Karpas-422 (cell line): ENCODE results near the gene KCNG2. TPM values are rescaled to one million over a fixed set of nuclear protein-coding genes. Genes with fewer than 3 reads are reported as not detected.
"Not testable (repeated sequence)": the region's sequence is repeated elsewhere in the genome, so short reads cannot be mapped to it uniquely, and the experiment has no call there.

Experiments
- DNase-seq: peaks from one replicate; pipeline ENCODE4 v3.0.0-alpha.2; 2015
- H2AFZ ChIP-seq: fragments of 200-600 bp; sonication (generic); 2 replicates; pipeline ENCODE4 v1.6.1; 2014; ENCODE audit warnings: antibody characterized with exemption, low read length, mixed read lengths
- H3K27ac ChIP-seq: fragments of 200-600 bp; sonication (generic); 2 replicates; pipeline ENCODE4 v1.5.1; 2014; ENCODE audit warnings: mild to moderate bottlenecking, low read length, moderate library complexity
- H3K27me3 ChIP-seq: fragments of 200-600 bp; sonication (generic); 2 replicates; pipeline ENCODE4 v1.6.1; 2014; ENCODE audit warnings: low read length, mixed read lengths
- H3K36me3 ChIP-seq: fragments of 200-600 bp; sonication (generic); 2 replicates; pipeline ENCODE4 v1.6.1; 2014; ENCODE audit warnings: low read length, mixed read lengths; ENCODE audit not compliant: insufficient read depth
- H3K4me1 ChIP-seq: fragments of 200-600 bp; sonication (generic); 2 replicates; pipeline ENCODE4 v1.6.1; 2014; ENCODE audit warnings: mild to moderate bottlenecking, low read length, mixed read lengths
- H3K4me2 ChIP-seq: fragments of 200-600 bp; sonication (generic); 2 replicates; pipeline ENCODE4 v1.6.1; 2014; ENCODE audit warnings: low read length, low read depth, mild to moderate bottlenecking; ENCODE audit not compliant: poor library complexity, severe bottlenecking
- H3K4me3 ChIP-seq: fragments of 200-600 bp; sonication (generic); 2 replicates; pipeline ENCODE4 v1.5.1; 2014; ENCODE audit warnings: mild to moderate bottlenecking, antibody characterized with exemption, low read length, mixed read lengths
- H3K79me2 ChIP-seq: fragments of 200-600 bp; sonication (generic); 2 replicates; pipeline ENCODE4 v1.6.1; 2014; ENCODE audit warnings: mild to moderate bottlenecking, low read length, mixed read lengths
- H3K9ac ChIP-seq: fragments of 200-600 bp; sonication (generic); 2 replicates; pipeline ENCODE4 v1.6.0; 2014; ENCODE audit warnings: low read length
- H3K9me2 ChIP-seq: fragments of 200-600 bp; sonication (generic), shearing (Covaris generic); replicated peaks from 2 replicates; pipeline ENCODE4 v1.6.0; 2014; ENCODE audit warnings: mild to moderate bottlenecking, low read length, moderate library complexity; ENCODE audit not compliant: insufficient read depth
- H3K9me3 ChIP-seq: fragments of 300-700, 200-600 bp; sonication (generic); 2 replicates; pipeline ENCODE4 v1.6.1; 2014; ENCODE audit warnings: low read length, mixed read lengths
- H4K20me1 ChIP-seq: fragments of 200-600 bp; sonication (generic); 2 replicates; pipeline ENCODE4 v1.6.1; 2014; ENCODE audit warnings: mild to moderate bottlenecking, antibody characterized with exemption, low read length, low read depth; ENCODE audit not compliant: insufficient read depth
- total RNA-seq: library from RNA; depleted of rRNA; stranded (reverse); fragments of >200 nt; shearing (Covaris generic); gene quantifications from 2 replicates; pipeline ENCODE4 v1.2.3, GENCODE V29; 2014; ENCODE audit warnings: low replicate concordance; rRNA removed

KCNG2 gene, protein sequence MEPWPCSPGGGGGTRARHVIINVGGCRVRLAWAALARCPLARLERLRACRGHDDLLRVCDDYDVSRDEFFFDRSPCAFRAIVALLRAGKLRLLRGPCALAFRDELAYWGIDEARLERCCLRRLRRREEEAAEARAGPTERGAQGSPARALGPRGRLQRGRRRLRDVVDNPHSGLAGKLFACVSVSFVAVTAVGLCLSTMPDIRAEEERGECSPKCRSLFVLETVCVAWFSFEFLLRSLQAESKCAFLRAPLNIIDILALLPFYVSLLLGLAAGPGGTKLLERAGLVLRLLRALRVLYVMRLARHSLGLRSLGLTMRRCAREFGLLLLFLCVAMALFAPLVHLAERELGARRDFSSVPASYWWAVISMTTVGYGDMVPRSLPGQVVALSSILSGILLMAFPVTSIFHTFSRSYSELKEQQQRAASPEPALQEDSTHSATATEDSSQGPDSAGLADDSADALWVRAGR
- total RNA-seq: not detected in 2 replicates

DNA sequence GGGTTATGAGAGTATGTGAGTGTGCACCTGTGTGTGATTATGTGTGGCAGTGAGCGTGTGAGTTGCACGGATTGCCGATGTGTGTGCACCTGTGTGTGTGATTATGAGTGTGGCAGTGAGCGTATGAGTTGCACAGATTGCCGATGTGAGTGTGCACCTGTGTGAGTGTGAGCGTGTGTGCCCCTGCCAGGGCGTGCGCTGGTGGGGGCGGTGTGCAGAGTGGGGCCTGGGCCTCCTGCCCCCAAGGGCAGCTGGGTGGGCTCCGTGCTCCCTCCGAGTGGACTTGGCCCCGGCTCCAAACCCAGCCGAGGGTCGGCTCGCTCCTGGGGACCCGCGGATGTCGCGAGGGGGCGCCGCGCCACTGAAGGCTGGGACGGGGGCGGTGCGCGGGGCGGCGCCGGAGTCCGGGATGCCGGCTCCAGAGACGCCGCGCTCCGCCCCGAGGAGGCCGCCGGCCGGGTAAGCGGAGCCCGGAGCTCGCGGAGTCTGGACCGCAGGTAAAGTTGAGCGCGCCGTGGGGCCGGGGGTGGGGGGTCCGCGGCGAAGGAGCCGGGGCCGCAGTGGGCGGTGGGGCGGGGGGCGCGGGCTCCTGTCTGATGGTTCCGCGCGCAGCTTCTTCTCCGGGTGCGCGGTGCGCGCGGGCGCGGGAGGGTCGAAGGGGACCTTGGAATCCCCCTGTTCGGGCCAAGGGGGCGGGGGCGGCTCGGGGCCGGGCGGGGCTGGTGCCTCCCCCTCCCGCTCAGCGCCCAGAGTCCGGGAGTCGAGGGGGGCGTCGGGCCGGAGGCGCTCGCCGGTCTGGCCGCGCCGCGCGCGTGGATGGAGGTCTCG is at the start of gene KCNG2:
TSS of gene KCNG2 (plus strand) at position 421 of the 828 bp plus-strand sequence. CDS start 65,730 bp downstream, outside the sequence.
- H3K9ac ChIP-seq: no peak within 1 kb of the TSS
- no peak for DNase-seq
- H3K27me3 ChIP-seq: no peaks in the 10 kb centered on the region
- H3K9me2 ChIP-seq: no peaks in the 10 kb centered on the region
- no peak within 1 kb of the TSS for H3K4me3 ChIP-seq
- no peak within 1 kb of the TSS for H3K4me2 ChIP-seq
- no peaks in the 10 kb centered on the region for H3K36me3 ChIP-seq
- H4K20me1 ChIP-seq: no peaks in the 10 kb centered on the region
- H3K79me2 ChIP-seq: no peaks in the 10 kb centered on the region
- H3K4me1 ChIP-seq: no peaks in the 10 kb centered on the region
- H3K27ac ChIP-seq: no peak within 1 kb of the TSS
- H2AFZ ChIP-seq: no peak within 1 kb of the TSS
- H3K9me3 ChIP-seq: no peaks in the 10 kb centered on the region

- Histone ChIP-seq H3K9me2 (no peaks in the 10 kb centered on the region), H3K9ac (no peak overlapping the region), H4K20me1 (0 out of 2 replicates have a peak, but pooled peaks cover 8% of the 10 kb centered on the region), H3K79me2 (no peaks in the 10 kb centered on the region), H3K27ac (no peak overlapping the region), H3K36me3 (peaks cover 5% of the 10 kb centered on the region; the same call in 1 of the 2 replicates), H3K4me2 (no peak overlapping the region), H3K4me3 (no peak overlapping the region), H3K4me1 (no peaks in the 10 kb centered on the region), H3K27me3 (no peaks in the 10 kb centered on the region), H2AFZ (no peak overlapping the region), H3K9me3 (no peaks in the 10 kb centered on the region)
- no peak for DNase-seq
Observed at GRCh38 chr18:79748321-79749180, 49.2 kb upstream of the KCNG2 start.

GRCh38 chr18:79749251-79750191 is 48.2 kb upstream of the KCNG2 start:
- Histone ChIP-seq H3K27me3 (no peaks in the 10 kb centered on the region), H3K36me3 (peaks cover 8% of the 10 kb centered on the region; the same call in 1 of the 2 replicates), H3K9me2 (no peaks in the 10 kb centered on the region), H3K4me3 (no peak overlapping the region), H3K4me2 (no peak overlapping the region), H3K9me3 (no peaks in the 10 kb centered on the region), H3K79me2 (no peaks in the 10 kb centered on the region), H3K9ac (no peak overlapping the region), H4K20me1 (0 out of 2 replicates have a peak, but pooled peaks cover 8% of the 10 kb centered on the region), H3K4me1 (no peaks in the 10 kb centered on the region), H3K27ac (no peak overlapping the region), H2AFZ (no peak overlapping the region)
- DNase-seq: no peak

DNA sequence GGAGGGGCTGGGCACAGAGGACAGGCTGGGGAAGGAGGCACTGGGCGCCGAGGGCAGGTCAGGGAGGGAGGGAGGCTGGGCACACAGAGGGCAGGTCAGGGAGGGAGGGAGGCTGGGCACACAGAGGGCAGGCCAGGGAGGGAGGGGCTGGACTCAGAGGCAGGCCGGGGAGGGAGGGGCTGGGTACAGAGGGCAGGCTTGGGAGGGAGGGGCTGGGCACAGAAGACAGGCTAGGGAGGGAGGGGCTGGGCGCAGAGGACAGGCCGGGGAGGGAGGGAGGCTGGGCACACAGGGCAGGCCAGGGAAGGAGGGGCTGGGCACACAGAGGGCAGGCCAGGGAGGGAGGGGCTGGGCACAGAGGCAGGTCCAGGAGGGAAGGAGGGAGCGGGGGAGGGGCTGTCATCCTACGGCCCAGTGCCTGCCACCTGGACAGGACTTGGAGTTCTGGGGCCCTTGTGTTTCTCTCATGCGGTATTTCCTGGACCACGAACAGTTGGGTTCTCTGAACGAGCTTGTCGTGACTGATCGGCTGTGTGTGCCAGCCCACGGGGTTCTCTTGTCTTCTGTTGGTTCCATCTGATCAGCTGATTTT is 46.7 kb upstream of the KCNG2 start:
- H3K27me3 ChIP-seq: no peaks in the 10 kb centered on the region
- no peaks in the 10 kb centered on the region for H3K79me2 ChIP-seq
- no peak overlapping the region for H3K9ac ChIP-seq
- H3K9me3 ChIP-seq: no peaks in the 10 kb centered on the region
- 0 out of 2 replicates have a peak, but pooled peaks cover 8% of the 10 kb centered on the region for H4K20me1 ChIP-seq
- peaks cover 8% of the 10 kb centered on the region; the same call in 1 of the 2 replicates for H3K36me3 ChIP-seq
- H3K4me3 ChIP-seq: no peak overlapping the region
- no peaks in the 10 kb centered on the region for H3K4me1 ChIP-seq
- no peak overlapping the region for H3K4me2 ChIP-seq
- no peak for DNase-seq
- no peak overlapping the region for H3K27ac ChIP-seq
- no peaks in the 10 kb centered on the region for H3K9me2 ChIP-seq
- no peak overlapping the region for H2AFZ ChIP-seq

DNA sequence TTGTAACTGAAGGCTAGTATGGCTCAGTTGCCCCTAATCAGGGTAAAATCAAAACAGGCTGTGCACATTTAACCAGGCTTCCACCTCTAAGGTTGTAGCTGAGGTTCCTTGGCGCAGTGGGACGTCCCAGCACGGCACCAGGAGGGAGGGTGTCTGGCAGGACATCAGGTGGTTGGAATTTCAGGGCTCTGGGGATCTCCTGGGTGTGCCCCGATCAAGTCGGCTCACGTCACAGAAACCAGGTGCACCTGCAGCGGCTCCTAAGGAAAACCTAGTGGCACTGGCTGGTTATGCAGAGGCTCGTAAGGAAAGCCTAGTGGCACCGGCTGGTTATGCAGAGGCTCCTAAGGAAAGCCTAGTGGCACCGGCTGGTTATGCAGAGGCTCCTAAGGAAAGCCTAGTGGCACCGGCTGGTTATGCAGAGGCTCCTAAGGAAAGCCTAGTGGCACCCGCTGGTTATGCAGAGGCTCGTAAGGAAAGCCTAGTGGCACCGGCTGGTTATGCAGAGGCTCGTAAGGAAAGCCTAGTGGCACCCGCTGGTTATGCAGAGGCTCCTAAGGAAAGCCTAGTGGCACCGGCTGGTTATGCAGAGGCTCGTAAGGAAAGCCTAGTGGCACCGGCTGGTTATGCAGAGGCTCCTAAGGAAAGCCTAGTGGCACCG is 45.7 kb upstream of the KCNG2 start:
- H3K4me1 ChIP-seq, H3K9ac ChIP-seq, H3K36me3 ChIP-seq, H3K79me2 ChIP-seq, H2AFZ ChIP-seq, H3K4me3 ChIP-seq, H3K27me3 ChIP-seq, H3K4me2 ChIP-seq, DNase-seq, H3K27ac ChIP-seq, H4K20me1 ChIP-seq, H3K9me3 ChIP-seq, H3K9me2 ChIP-seq: not testable (repeated sequence)

DNA sequence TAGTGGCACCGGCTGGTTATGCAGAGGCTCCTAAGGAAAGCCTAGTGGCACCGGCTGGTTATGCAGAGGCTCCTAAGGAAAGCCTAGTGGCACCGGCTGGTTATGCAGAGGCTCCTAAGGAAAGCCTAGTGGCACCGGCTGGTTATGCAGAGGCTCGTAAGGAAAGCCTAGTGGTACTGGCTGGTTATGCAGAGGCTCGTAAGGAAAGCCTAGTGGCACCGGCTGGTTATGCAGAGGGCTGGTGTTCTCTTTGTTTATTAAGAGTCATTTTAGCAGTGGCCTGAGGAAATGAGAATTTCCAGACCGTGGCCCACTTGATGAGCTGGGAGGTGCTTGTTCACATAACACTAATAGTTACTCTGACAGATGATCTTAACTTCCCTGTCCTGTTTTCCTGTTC is 44.8 kb upstream of the KCNG2 start:
- not testable (repeated sequence) for H3K4me1 ChIP-seq, H3K4me2 ChIP-seq, H3K27me3 ChIP-seq, H3K36me3 ChIP-seq, H3K9ac ChIP-seq, H3K27ac ChIP-seq, H3K79me2 ChIP-seq, DNase-seq, H2AFZ ChIP-seq, H3K9me2 ChIP-seq, H3K4me3 ChIP-seq, H3K9me3 ChIP-seq
- H4K20me1 ChIP-seq: peaks cover 11% of the 10 kb centered on the region; the same call in 1 of the 2 replicates
